GM23338 (cell line): ENCODE results near the gene SURF1.

Source experiments
- CTCF ChIP-seq, 2 experiments: fragments of 200-600 bp in 1 of 2; sonication (generic) in 1 of 2; conservative IDR thresholded peaks; 2 replicates each; pipeline versions ENCODE4 v1.5.1 to v1.6.1; 2016 to 2017; ENCODE audit warnings: antibody characterized with exemption in 2 of 2, low read depth in 2 of 2, mild to moderate bottlenecking in 2 of 2, moderate library complexity in 1 of 2
- EZH2 ChIP-seq: fragments of 200-600 bp; sonication (generic); IDR thresholded peaks from one replicate; pipeline ENCODE4 v1.8.0; 2017; ENCODE audit warnings: antibody characterized with exemption, mild to moderate bottlenecking, low read depth; ENCODE audit not compliant: unreplicated experiment
- EZH2phosphoT487 ChIP-seq: fragments of 200-600 bp; sonication (generic); IDR thresholded peaks from one replicate; pipeline ENCODE4 v1.8.1; 2018; ENCODE audit warnings: antibody characterized with exemption; ENCODE audit not compliant: unreplicated experiment
- NANOG ChIP-seq: IDR thresholded peaks from 2 replicates; pipeline ENCODE4 v1.6.1; 2016; ENCODE audit warnings: antibody characterized with exemption, borderline replicate concordance
- POLR2AphosphoS5 ChIP-seq: IDR thresholded peaks from 2 replicates; pipeline ENCODE4 v1.6.1; 2016; ENCODE audit warnings: antibody characterized with exemption, low read depth
- STAT1 ChIP-seq: IDR thresholded peaks from one replicate; pipeline ENCODE4 v1.6.1; 2016; ENCODE audit warnings: antibody characterized with exemption; ENCODE audit not compliant: unreplicated experiment
- ZNF114 ChIP-seq: fragments of 250-450 bp; sonication (Bioruptor Pico); IDR thresholded peaks from 2 replicates; pipeline ENCODE4 v1.5.0; 2020; ENCODE audit warnings: mild to moderate bottlenecking, moderate library complexity
- TF ChIP-seq, protein P1 (sequence below): IDR thresholded peaks from 2 replicates; pipeline ENCODE4 v1.6.1; 2016; ENCODE audit warnings: antibody characterized with exemption
- TF ChIP-seq, protein P2 (sequence below): fragments of 250-450 bp; sonication (Bioruptor Pico); IDR thresholded peaks from 2 replicates; pipeline ENCODE4 v1.5.0; 2020; ENCODE audit warnings: mild to moderate bottlenecking, moderate library complexity

GRCh38 chr9:133321411-133321935 lies 34.8 kb downstream of the SURF1 start:
- TF ChIP-seq EZH2phosphoT487 (no peak), CTCF (conservative IDR thresholded peaks at IDR 0.05; ENCODE audit: low read depth in 2 of 2) (no peak), NANOG (no peak), POLR2AphosphoS5 (no peak), ZNF114 (CRISPR knock-in tag) (no peak), EZH2 (no peak), STAT1 (no peak)
- TF ChIP-seq, protein P1, sequence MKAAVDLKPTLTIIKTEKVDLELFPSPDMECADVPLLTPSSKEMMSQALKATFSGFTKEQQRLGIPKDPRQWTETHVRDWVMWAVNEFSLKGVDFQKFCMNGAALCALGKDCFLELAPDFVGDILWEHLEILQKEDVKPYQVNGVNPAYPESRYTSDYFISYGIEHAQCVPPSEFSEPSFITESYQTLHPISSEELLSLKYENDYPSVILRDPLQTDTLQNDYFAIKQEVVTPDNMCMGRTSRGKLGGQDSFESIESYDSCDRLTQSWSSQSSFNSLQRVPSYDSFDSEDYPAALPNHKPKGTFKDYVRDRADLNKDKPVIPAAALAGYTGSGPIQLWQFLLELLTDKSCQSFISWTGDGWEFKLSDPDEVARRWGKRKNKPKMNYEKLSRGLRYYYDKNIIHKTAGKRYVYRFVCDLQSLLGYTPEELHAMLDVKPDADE = no peak
- TF ChIP-seq, protein P2, sequence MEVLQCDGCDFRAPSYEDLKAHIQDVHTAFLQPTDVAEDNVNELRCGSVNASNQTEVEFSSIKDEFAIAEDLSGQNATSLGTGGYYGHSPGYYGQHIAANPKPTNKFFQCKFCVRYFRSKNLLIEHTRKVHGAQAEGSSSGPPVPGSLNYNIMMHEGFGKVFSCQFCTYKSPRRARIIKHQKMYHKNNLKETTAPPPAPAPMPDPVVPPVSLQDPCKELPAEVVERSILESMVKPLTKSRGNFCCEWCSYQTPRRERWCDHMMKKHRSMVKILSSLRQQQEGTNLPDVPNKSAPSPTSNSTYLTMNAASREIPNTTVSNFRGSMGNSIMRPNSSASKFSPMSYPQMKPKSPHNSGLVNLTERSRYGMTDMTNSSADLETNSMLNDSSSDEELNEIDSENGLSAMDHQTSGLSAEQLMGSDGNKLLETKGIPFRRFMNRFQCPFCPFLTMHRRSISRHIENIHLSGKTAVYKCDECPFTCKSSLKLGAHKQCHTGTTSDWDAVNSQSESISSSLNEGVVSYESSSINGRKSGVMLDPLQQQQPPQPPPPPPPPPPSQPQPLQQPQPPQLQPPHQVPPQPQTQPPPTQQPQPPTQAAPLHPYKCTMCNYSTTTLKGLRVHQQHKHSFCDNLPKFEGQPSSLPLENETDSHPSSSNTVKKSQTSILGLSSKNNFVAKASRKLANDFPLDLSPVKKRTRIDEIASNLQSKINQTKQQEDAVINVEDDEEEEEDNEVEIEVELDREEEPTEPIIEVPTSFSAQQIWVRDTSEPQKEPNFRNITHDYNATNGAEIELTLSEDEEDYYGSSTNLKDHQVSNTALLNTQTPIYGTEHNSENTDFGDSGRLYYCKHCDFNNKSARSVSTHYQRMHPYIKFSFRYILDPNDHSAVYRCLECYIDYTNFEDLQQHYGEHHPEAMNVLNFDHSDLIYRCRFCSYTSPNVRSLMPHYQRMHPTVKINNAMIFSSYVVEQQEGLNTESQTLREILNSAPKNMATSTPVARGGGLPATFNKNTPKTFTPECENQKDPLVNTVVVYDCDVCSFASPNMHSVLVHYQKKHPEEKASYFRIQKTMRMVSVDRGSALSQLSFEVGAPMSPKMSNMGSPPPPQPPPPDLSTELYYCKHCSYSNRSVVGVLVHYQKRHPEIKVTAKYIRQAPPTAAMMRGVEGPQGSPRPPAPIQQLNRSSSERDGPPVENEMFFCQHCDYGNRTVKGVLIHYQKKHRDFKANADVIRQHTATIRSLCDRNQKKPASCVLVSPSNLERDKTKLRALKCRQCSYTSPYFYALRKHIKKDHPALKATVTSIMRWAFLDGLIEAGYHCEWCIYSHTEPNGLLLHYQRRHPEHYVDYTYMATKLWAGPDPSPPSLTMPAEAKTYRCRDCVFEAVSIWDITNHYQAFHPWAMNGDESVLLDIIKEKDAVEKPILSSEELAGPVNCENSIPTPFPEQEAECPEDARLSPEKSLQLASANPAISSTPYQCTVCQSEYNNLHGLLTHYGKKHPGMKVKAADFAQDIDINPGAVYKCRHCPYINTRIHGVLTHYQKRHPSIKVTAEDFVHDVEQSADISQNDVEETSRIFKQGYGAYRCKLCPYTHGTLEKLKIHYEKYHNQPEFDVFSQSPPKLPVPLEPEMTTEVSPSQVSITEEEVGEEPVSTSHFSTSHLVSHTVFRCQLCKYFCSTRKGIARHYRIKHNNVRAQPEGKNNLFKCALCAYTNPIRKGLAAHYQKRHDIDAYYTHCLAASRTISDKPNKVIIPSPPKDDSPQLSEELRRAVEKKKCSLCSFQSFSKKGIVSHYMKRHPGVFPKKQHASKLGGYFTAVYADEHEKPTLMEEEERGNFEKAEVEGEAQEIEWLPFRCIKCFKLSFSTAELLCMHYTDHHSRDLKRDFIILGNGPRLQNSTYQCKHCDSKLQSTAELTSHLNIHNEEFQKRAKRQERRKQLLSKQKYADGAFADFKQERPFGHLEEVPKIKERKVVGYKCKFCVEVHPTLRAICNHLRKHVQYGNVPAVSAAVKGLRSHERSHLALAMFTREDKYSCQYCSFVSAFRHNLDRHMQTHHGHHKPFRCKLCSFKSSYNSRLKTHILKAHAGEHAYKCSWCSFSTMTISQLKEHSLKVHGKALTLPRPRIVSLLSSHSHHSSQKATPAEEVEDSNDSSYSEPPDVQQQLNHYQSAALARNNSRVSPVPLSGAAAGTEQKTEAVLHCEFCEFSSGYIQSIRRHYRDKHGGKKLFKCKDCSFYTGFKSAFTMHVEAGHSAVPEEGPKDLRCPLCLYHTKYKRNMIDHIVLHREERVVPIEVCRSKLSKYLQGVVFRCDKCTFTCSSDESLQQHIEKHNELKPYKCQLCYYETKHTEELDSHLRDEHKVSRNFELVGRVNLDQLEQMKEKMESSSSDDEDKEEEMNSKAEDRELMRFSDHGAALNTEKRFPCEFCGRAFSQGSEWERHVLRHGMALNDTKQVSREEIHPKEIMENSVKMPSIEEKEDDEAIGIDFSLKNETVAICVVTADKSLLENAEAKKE (CRISPR knock-in tag) = no peak
